Neural cell (in vitro differentiated cells): Measurements from ENCODE around the gene CPAMD8.

Source experiments
- EP300 ChIP-seq: fragments of 450-650 bp; conservative IDR thresholded peaks from 2 replicates; pipeline ENCODE4 v1.6.1; 2014; ENCODE audit warnings: antibody characterized with exemption, mild to moderate bottlenecking, moderate library complexity; ENCODE audit not compliant: poor library complexity, severe bottlenecking
- EZH2 ChIP-seq: fragments of 200-600, 300-800 bp; shearing (Covaris generic), sonication (generic); IDR thresholded peaks from 2 replicates; pipeline ENCODE4 v1.6.1; 2014; ENCODE audit warnings: antibody characterized with exemption, low read length, borderline replicate concordance, mild to moderate bottlenecking; ENCODE audit not compliant: insufficient read depth, poor library complexity, severe bottlenecking
- MXI1 ChIP-seq: fragments of 450-650 bp; conservative IDR thresholded peaks from 2 replicates; pipeline ENCODE4 v1.6.1; 2014; ENCODE audit warnings: antibody characterized with exemption, mild to moderate bottlenecking; ENCODE audit not compliant: poor library complexity, severe bottlenecking
- POLR2AphosphoS5 ChIP-seq: IDR thresholded peaks from 2 replicates; pipeline ENCODE4 v1.6.1; 2012
- RAD21 ChIP-seq: fragments of 450-650 bp; conservative IDR thresholded peaks from 2 replicates; pipeline ENCODE4 v1.6.1; 2014; ENCODE audit warnings: antibody characterized with exemption, mild to moderate bottlenecking, moderate library complexity
- SMC3 ChIP-seq: fragments of 450-650 bp; conservative IDR thresholded peaks from 2 replicates; pipeline ENCODE4 v1.6.1; 2014; ENCODE audit warnings: antibody characterized with exemption, mild to moderate bottlenecking, moderate library complexity; ENCODE audit not compliant: poor library complexity
- TAF1 ChIP-seq: IDR thresholded peaks from 2 replicates; pipeline ENCODE4 v1.6.1; 2012; ENCODE audit warnings: low read depth
- TF ChIP-seq, protein P1 (sequence below): fragments of 450-650 bp; IDR thresholded peaks from 2 replicates; pipeline ENCODE4 v1.5.1; 2014; ENCODE audit warnings: antibody characterized with exemption, mild to moderate bottlenecking, moderate library complexity; ENCODE audit not compliant: poor library complexity, severe bottlenecking
- TF ChIP-seq, protein P2 (sequence below): IDR thresholded peaks from 2 replicates; pipeline ENCODE4 v1.6.1; 2012; ENCODE audit warnings: borderline replicate concordance

DNA sequence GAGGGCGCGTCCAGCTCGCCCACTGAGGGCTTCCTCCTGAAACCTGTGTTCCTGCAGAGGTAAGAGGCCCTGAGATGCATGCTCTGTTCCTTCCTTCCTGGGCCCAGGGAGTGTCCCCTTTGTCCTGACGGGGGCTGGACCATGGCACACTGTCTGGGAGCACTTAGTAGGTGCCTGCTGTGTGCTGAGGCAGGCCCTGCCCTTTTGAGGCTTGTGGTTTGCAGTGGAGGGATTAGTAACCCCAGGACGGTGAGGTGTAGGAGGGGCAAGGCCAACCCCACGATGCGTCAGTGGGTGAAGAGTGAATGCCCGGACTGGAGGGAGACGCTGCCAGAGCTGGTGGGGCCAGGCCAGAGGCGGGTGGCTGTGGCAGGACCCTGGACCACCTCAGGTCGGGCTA, 149.0 kb downstream of the CPAMD8 start:
- TF ChIP-seq, protein P1, sequence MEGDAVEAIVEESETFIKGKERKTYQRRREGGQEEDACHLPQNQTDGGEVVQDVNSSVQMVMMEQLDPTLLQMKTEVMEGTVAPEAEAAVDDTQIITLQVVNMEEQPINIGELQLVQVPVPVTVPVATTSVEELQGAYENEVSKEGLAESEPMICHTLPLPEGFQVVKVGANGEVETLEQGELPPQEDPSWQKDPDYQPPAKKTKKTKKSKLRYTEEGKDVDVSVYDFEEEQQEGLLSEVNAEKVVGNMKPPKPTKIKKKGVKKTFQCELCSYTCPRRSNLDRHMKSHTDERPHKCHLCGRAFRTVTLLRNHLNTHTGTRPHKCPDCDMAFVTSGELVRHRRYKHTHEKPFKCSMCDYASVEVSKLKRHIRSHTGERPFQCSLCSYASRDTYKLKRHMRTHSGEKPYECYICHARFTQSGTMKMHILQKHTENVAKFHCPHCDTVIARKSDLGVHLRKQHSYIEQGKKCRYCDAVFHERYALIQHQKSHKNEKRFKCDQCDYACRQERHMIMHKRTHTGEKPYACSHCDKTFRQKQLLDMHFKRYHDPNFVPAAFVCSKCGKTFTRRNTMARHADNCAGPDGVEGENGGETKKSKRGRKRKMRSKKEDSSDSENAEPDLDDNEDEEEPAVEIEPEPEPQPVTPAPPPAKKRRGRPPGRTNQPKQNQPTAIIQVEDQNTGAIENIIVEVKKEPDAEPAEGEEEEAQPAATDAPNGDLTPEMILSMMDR, result no peak
- TF ChIP-seq EP300 (no peak), MXI1 (no peak), RAD21 (no peak), POLR2AphosphoS5 (no peak), TAF1 (no peak), EZH2 (no peak), SMC3 (no peak)
- TF ChIP-seq, protein P2, sequence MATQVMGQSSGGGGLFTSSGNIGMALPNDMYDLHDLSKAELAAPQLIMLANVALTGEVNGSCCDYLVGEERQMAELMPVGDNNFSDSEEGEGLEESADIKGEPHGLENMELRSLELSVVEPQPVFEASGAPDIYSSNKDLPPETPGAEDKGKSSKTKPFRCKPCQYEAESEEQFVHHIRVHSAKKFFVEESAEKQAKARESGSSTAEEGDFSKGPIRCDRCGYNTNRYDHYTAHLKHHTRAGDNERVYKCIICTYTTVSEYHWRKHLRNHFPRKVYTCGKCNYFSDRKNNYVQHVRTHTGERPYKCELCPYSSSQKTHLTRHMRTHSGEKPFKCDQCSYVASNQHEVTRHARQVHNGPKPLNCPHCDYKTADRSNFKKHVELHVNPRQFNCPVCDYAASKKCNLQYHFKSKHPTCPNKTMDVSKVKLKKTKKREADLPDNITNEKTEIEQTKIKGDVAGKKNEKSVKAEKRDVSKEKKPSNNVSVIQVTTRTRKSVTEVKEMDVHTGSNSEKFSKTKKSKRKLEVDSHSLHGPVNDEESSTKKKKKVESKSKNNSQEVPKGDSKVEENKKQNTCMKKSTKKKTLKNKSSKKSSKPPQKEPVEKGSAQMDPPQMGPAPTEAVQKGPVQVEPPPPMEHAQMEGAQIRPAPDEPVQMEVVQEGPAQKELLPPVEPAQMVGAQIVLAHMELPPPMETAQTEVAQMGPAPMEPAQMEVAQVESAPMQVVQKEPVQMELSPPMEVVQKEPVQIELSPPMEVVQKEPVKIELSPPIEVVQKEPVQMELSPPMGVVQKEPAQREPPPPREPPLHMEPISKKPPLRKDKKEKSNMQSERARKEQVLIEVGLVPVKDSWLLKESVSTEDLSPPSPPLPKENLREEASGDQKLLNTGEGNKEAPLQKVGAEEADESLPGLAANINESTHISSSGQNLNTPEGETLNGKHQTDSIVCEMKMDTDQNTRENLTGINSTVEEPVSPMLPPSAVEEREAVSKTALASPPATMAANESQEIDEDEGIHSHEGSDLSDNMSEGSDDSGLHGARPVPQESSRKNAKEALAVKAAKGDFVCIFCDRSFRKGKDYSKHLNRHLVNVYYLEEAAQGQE, result no peak
